ENCODE results near the gene EVX2. TPM values are rescaled to one million over a fixed set of nuclear protein-coding genes. Genes with fewer than 3 reads are reported as not detected.

EVX2 gene
- total and polyA plus RNA-seq, 8 donors, result not detected

GRCh38 chr2:176104316-176105077, 20.7 kb upstream of the EVX2 start:
- peaks cover 59 to 100% (median 99%) of the 10 kb centered on the region in 3 donors for H3K27me3 ChIP-seq
- intact Hi-C loops (cut with DNase I; ENCODE audit: low total_unique reads), result no loop called here
- peak overlapping the region in 1 of 4 donors; percentile 28 for H3K4me3 ChIP-seq
- no peak for TF ChIP-seq POLR2A (IDR thresholded peaks at IDR 0.05)
- TF ChIP-seq CTCF (IDR thresholded peaks at IDR 0.05), result no peak
- no peak for TF ChIP-seq EP300 (IDR thresholded peaks at IDR 0.05)
- no peak for TF ChIP-seq POLR2AphosphoS5 (IDR thresholded peaks at IDR 0.05)
- peaks cover 30 to 67% (median 46%) of the 10 kb centered on the region in 4 donors for H3K4me1 ChIP-seq
- 2 to 10% (median 6%) methylated on average over 43 to 56 of the region's 56 CpGs for WGBS, 5 donors
- DNase-seq, result no peak
- H3K36me3 ChIP-seq, result no peaks in the 10 kb centered on the region
- H3K9me3 ChIP-seq, result peaks cover 0 to 25% (median 0%) of the 10 kb centered on the region in 4 donors
- H3K27ac ChIP-seq, result no peak overlapping the region

GRCh38 chr2:176103742-176104315, 20.1 kb upstream of the EVX2 start:
- WGBS, 5 donors, result 6 to 9% (median 7%) methylated on average over 17 of the region's 17 CpGs
- TF ChIP-seq POLR2AphosphoS5 (IDR thresholded peaks at IDR 0.05), result no peak
- TF ChIP-seq POLR2A (IDR thresholded peaks at IDR 0.05), result no peak
- TF ChIP-seq EP300 (IDR thresholded peaks at IDR 0.05), result no peak
- no peak for TF ChIP-seq CTCF (IDR thresholded peaks at IDR 0.05)
- intact Hi-C loops (cut with DNase I; ENCODE audit: low total_unique reads), result no loop called here
- H3K9me3 ChIP-seq, result peaks cover 0 to 21% (median 0%) of the 10 kb centered on the region in 4 donors
- no peaks in the 10 kb centered on the region for H3K36me3 ChIP-seq
- DNase-seq, result no peak
- H3K4me1 ChIP-seq, result peaks cover 30 to 69% (median 44%) of the 10 kb centered on the region in 4 donors
- no peak overlapping the region for H3K4me3 ChIP-seq
- peaks cover 61 to 100% (median 99%) of the 10 kb centered on the region in 3 donors for H3K27me3 ChIP-seq
- no peak overlapping the region for H3K27ac ChIP-seq

GRCh38 chr2:176103194-176103593, 19.4 kb upstream of the EVX2 start:
- Histone ChIP-seq H3K9me3 (peaks cover 0 to 18% (median 0%) of the 10 kb centered on the region in 4 donors), H3K4me1 (peaks cover 31 to 69% (median 43%) of the 10 kb centered on the region in 4 donors), H3K36me3 (no peaks in the 10 kb centered on the region), H3K27ac (no peak overlapping the region), H3K27me3 (peaks cover 65 to 100% (median 99%) of the 10 kb centered on the region in 3 donors), H3K4me3 (no peak overlapping the region)
- DNase-seq, result no peak
- TF ChIP-seq POLR2A (IDR thresholded peaks at IDR 0.05) (no peak), POLR2AphosphoS5 (IDR thresholded peaks at IDR 0.05) (no peak), EP300 (IDR thresholded peaks at IDR 0.05) (no peak), CTCF (IDR thresholded peaks at IDR 0.05) (no peak)
- 18 to 32% (median 24%) methylated on average over 7 of the region's 7 CpGs for WGBS, 5 donors
- intact Hi-C loops (cut with DNase I; ENCODE audit: low total_unique reads), result no loop called here

GRCh38 chr2:176102309-176102866, 18.6 kb upstream of the EVX2 start:
- TF ChIP-seq POLR2AphosphoS5 (IDR thresholded peaks at IDR 0.05) (no peak), EP300 (IDR thresholded peaks at IDR 0.05) (no peak), CTCF (IDR thresholded peaks at IDR 0.05) (no peak), POLR2A (IDR thresholded peaks at IDR 0.05) (no peak)
- H3K9me3 ChIP-seq, result peaks cover 0 to 14% (median 0%) of the 10 kb centered on the region in 4 donors
- intact Hi-C loops (cut with DNase I; ENCODE audit: low total_unique reads), result no loop called here
- H3K4me1 ChIP-seq, result peaks cover 30 to 71% (median 45%) of the 10 kb centered on the region in 4 donors
- DNase-seq, result no peak
- no peak overlapping the region for H3K27ac ChIP-seq
- WGBS, 5 donors, result 13 to 17% (median 15%) methylated on average over 7 of the region's 7 CpGs
- no peak overlapping the region for H3K4me3 ChIP-seq
- H3K27me3 ChIP-seq, result peaks cover 64 to 100% (median 100%) of the 10 kb centered on the region in 3 donors
- no peaks in the 10 kb centered on the region for H3K36me3 ChIP-seq

All from stomach (tissue), 9 donors.